Raji (cell line): ENCODE data around the gene MATK.

Experiments used
- POLR2A ChIP-seq: IDR thresholded peaks from 2 replicates; pipeline ENCODE4 v1.6.1; 2011; ENCODE audit warnings: low read depth, low read length, control low read depth; ENCODE audit not compliant: insufficient read depth

Gene MATK

GRCh38 chr19:3759482-3760254, 26.5 kb downstream of the MATK start:
- no peak for TF ChIP-seq POLR2A

DNA sequence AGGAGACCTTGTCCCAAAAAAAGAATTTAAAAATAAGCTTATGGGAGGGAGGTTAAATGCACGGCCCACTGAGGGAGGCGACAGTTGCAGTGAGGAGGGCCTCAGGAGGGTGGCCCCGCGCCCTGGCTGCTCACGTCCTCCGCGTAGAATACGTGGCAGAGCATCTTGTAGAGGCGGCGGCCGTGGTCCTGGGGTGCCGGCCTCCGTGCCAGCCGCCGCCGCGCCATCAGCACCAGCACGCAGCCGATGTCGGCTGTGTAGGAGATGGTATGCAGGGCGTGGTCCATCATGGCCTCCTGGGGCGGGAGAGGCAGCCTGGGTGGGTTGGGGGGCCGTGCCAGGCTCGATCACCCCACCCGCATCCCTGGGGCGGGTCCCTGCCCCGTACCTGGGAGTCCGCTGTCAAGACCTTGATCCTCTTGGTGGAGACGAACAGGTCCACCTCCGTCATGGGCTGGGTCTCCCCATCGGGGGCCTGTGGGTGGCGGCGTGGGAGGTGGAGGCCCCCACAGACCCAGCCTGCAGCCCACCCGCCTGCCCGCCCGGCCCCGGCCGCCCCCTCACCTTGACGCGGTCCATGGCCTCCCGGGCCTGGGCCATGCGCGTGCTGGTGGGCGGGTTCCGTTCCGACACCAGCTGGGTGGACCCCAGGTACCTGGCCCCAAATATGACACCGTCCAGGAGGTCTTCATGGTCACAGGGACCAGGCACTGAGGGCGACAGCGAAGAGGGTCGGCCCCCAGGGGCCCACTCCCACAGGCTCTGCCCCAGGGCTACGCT, 32.4 kb downstream of the MATK start:
- no peak for TF ChIP-seq POLR2A

DNA sequence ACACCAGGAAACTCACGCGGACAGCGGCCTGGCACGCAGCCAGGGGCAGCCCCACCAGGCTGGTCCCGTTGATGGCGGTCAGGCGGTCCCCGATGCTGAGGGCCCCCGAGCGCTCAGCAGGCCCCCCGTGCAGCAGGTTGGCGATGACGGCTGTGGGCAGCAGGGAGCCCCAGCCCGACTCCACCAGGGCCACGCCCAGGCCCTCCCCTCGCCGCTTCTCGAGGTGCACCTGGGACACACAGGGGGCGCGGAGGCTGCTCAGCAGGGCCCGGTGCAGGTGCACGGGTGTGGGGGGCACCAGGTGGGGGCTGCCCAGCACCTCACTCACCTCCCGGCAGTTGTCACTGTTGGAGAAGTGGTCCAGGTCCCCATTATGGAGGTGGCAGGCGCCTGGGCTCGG, 33.7 kb downstream of the MATK start:
- no peak for TF ChIP-seq POLR2A

DNA sequence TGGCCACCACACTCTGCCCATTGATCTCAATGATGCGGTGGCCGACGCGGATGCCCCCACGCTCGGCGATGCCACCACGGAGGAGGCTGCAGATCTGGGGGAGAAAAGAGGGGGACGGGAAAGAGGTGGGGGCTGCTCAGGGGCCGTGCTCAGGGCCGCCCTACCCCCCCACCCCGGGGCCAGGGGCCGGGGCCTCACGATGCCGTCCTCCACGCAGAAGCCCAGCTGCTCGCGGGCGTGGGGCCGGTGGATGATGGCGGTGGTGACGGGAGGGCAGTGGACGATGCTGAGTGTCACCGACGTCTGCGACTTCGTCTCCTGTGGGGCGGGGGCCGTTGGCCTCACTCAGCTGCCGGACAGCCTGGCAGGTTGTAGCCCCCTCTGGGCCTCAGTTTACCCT, 34.9 kb downstream of the MATK start:
- TF ChIP-seq POLR2A: no peak

DNA sequence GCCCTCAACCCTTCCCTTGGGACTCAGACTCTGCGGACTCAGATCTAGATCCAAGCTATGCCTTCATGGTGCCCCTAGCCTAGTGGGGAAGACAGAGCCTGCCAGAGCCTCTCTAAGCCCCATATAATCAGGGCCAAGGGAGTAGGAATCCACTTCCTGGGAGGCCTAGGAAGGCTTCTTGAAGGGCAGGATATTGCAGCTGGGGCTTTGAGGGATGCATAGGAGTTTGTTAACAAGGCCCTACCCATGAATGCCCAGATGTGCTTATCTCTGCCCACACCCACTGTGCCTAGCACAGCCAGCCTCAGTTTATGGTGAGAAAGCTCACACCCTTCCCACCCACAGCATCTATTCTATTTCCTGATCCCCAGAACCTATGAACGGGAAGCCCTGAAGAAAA, 36.0 kb downstream of the MATK start:
- no peak for TF ChIP-seq POLR2A

- no peak for TF ChIP-seq POLR2A
These were observed 37.2 kb downstream of the MATK start for GRCh38 chr19:3748965-3749364.

- TF ChIP-seq POLR2A: no peak
These were observed 39.7 kb downstream of the MATK start for GRCh38 chr19:3746371-3747056.

GRCh38 chr19:3745363-3746045, 40.7 kb downstream of the MATK start:
- TF ChIP-seq POLR2A: no peak

GRCh38 chr19:3743486-3743885, 42.7 kb downstream of the MATK start:
- no peak for TF ChIP-seq POLR2A

DNA sequence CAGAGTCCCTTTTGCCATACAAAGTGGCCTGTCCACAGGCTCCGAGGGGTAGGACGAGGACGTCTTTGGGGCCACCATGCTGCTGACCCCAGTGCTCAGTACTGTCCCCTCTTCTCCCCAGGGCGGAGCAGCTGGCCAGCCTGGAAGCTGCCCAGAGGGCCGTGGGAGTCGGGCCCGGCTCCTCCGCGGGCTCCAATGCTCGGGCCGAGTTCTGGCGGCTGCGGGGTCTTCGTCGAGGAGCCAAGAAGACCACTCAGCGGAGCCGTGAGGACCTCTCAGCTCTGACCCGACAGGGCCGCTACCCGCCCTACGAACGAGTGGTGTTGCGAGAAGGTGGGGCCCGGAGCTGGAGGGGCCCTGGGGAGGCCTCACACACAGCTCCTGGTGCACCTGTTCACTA, 45.8 kb downstream of the MATK start:
- TF ChIP-seq POLR2A: no peak

- no peak for TF ChIP-seq POLR2A
These were observed 47.5 kb downstream of the MATK start for GRCh38 chr19:3738477-3739220.

DNA sequence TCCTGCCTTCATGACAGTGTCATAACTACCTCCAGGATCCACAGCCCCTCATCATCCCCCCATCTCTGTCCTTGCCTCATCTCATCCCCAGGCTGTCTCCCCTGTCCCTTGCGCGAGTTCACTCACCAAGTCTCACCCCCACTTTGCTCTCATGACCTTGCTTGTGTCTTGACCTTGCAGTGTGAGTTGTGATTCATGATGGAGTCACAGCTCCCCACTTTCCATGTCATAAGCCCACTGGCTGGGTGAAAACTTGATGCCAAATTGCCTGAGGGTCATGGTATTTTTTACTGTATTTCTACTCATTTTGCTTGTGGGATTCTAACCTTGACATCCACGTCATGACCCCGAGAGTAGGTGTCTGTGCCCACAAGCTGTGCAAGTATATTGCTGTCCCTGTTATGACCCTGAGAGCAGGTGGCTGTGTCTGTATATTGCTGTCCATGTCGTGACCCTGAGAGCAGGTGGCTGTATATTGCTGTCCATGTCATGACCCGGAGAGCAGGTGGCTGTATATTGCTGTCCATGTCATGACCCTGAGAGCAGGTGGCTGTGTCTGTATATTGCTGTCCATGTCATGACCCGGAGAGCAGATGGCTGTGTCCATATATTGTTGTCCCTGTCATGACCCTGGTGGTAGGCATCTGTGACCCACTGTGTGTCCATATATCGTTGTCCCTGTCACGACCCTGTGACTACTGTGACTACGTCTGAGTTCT, 48.5 kb downstream of the MATK start:
- TF ChIP-seq POLR2A: no peak

DNA sequence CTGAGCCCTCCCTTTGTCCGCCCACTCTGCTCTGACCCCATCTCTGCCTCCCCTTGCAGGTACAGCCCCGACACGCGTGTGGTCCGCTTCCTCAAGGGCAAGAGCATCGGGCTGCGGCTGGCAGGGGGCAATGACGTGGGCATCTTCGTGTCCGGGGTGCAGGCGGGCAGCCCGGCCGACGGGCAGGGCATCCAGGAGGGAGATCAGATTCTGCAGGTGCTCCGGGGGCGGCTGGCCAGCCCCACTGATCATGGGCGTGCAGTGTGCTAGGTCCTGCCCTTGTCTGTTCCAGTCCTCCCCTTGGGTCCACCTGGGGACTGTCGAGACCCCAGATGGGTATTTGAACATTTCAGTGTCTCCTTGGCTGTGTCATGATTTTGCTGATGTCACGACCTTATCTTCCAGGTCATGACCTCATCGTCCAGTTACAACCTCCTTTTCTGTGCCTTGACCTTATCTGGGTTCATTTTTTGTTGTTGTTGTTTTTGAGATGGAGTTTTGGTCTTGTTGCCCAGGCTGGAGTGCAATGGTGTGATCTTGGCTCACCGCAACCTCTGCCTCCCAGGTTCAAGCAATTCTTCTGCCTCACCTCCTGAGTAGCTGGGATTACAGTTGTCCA, 50.0 kb downstream of the MATK start:
- TF ChIP-seq POLR2A: no peak

GRCh38 chr19:3734310-3734600, 51.9 kb downstream of the MATK start:
- no peak for TF ChIP-seq POLR2A
